Neural crest cell (in vitro differentiated cells): ENCODE results near the gene KRTAP10-9. TPM values are rescaled to one million over a fixed set of nuclear protein-coding genes. Genes with fewer than 3 reads are reported as not detected.

ENCODE experiments used
- DNase-seq: peaks from one replicate; pipeline ENCODE4 v3.0.0; 2021; ENCODE audit warnings: low read depth, mixed read lengths, low spot score
- H3K27ac Mint-ChIP-seq: one replicate; pipeline ENCODE4 v1.8.0; 2021; ENCODE audit warnings: mild to moderate bottlenecking, mixed read lengths; ENCODE audit not compliant: unreplicated experiment
- H3K27me3 Mint-ChIP-seq: 2 replicates; pipeline ENCODE4 v1.8.0; 2021; ENCODE audit warnings: low read depth, mild to moderate bottlenecking, mixed read lengths
- H3K36me3 Mint-ChIP-seq: 2 replicates; pipeline ENCODE4 v1.8.0; 2021; ENCODE audit warnings: low read depth, mild to moderate bottlenecking, mixed read lengths
- H3K4me1 Mint-ChIP-seq: 2 replicates; pipeline ENCODE4 v1.8.0; 2021; ENCODE audit warnings: mixed read lengths
- H3K4me3 Mint-ChIP-seq: one replicate; pipeline ENCODE4 v1.8.0; 2021; ENCODE audit warnings: mild to moderate bottlenecking, mixed read lengths
- H3K9me3 Mint-ChIP-seq: 2 replicates; pipeline ENCODE4 v1.8.0; 2021; ENCODE audit warnings: mixed read lengths
- CTCF ChIP-seq: fragments of 200-600 bp; sonication (generic); conservative IDR thresholded peaks from 2 replicates; pipeline ENCODE4 v1.5.0; 2021; ENCODE audit warnings: antibody characterized with exemption, mild to moderate bottlenecking
- total RNA-seq: library from RNA; stranded (reverse); gene quantifications from 2 replicates; pipeline ENCODE4 v1.2.1, GENCODE V29; 2021

KRTAP10-9 gene
- total RNA-seq, 1 donor from 2014 or later, result not detected

GRCh38 chr21:44581158-44581557, 45.7 kb upstream of the KRTAP10-9 start:
- no peak for DNase-seq

GRCh38 chr21:44582055-44582454, 44.8 kb upstream of the KRTAP10-9 start:
- DNase-seq, result no peak
- H3K27me3 Mint-ChIP-seq, result peaks cover 32% of the 10 kb centered on the region
- TF ChIP-seq CTCF, result no peak
- H3K4me1 Mint-ChIP-seq, result peaks cover 12% of the 10 kb centered on the region
- H3K4me3 Mint-ChIP-seq, result no peak overlapping the region
- H3K36me3 Mint-ChIP-seq, result peaks cover 13% of the 10 kb centered on the region
- peaks cover 10% of the 10 kb centered on the region for H3K9me3 Mint-ChIP-seq
- no peak overlapping the region for H3K27ac Mint-ChIP-seq

More at GRCh38 chr21:44581158-44581557, 45.7 kb upstream of the KRTAP10-9 start:
- Mint-ChIP-seq H3K4me3 (no peak overlapping the region), H3K9me3 (peaks cover 12% of the 10 kb centered on the region), H3K36me3 (peaks cover 17% of the 10 kb centered on the region), H3K4me1 (peaks cover 12% of the 10 kb centered on the region), H3K27ac (no peak overlapping the region), H3K27me3 (peaks cover 28% of the 10 kb centered on the region)
- no peak for TF ChIP-seq CTCF

- H3K4me1 Mint-ChIP-seq, result peaks cover 12% of the 10 kb centered on the region
- no peak for TF ChIP-seq CTCF
- DNase-seq, result no peak
- H3K27ac Mint-ChIP-seq, result no peak overlapping the region
- no peak overlapping the region for H3K4me3 Mint-ChIP-seq
- peaks cover 44% of the 10 kb centered on the region for H3K27me3 Mint-ChIP-seq
- H3K9me3 Mint-ChIP-seq, result peaks cover 6% of the 10 kb centered on the region
- H3K36me3 Mint-ChIP-seq, result peaks cover 10% of the 10 kb centered on the region
Observed at GRCh38 chr21:44583089-44583799, 43.6 kb upstream of the KRTAP10-9 start.

GRCh38 chr21:44583800-44584147, 43.1 kb upstream of the KRTAP10-9 start:
- Mint-ChIP-seq H3K36me3 (peaks cover 9% of the 10 kb centered on the region), H3K9me3 (peaks cover 5% of the 10 kb centered on the region), H3K27me3 (peaks cover 44% of the 10 kb centered on the region), H3K4me1 (peaks cover 12% of the 10 kb centered on the region), H3K4me3 (no peak overlapping the region), H3K27ac (no peak overlapping the region)
- no peak for DNase-seq
- TF ChIP-seq CTCF, result no peak

GRCh38 chr21:44585892-44586291, 41.0 kb upstream of the KRTAP10-9 start:
- H3K4me3 Mint-ChIP-seq, result no peak overlapping the region
- DNase-seq, result no peak
- H3K9me3 Mint-ChIP-seq, result peaks cover 5% of the 10 kb centered on the region
- TF ChIP-seq CTCF, result no peak
- no peak overlapping the region for H3K27ac Mint-ChIP-seq
- H3K36me3 Mint-ChIP-seq, result peaks cover 9% of the 10 kb centered on the region
- H3K27me3 Mint-ChIP-seq, result peaks cover 44% of the 10 kb centered on the region
- H3K4me1 Mint-ChIP-seq, result peaks cover 12% of the 10 kb centered on the region
